HG03159 (cell line): ENCODE data around the gene KCNK16.
A peak's percentile ranks its signal among the peaks of the same experiment; 100 is the strongest.

Experiments used
- ATAC-seq: cut with Tn5 transposase; IDR thresholded peaks from one replicate; pipeline ENCODE4 v1.9.1; 2021; ENCODE audit warnings: mild to moderate bottlenecking, moderate library complexity; ENCODE audit not compliant: unreplicated experiment

The KCNK16 gene

GRCh38 chr6:39342692-39343395 lies 20.3 kb upstream of the KCNK16 start:
- ATAC-seq: no peak

- ATAC-seq: no peak
Measured at GRCh38 chr6:39341937-39342336, 19.4 kb upstream of the KCNK16 start.

GRCh38 chr6:39341352-39341751 lies 18.9 kb upstream of the KCNK16 start:
- no peak for ATAC-seq

- no peak for ATAC-seq
Measured at GRCh38 chr6:39339868-39340550, 17.5 kb upstream of the KCNK16 start.

- no peak for ATAC-seq
Measured at GRCh38 chr6:39339096-39339867, 16.8 kb upstream of the KCNK16 start.

GRCh38 chr6:39338397-39338796 lies 15.9 kb upstream of the KCNK16 start:
- no peak for ATAC-seq

GRCh38 chr6:39335780-39336545 lies 13.5 kb upstream of the KCNK16 start:
- ATAC-seq: no peak

- no peak for ATAC-seq
Measured at GRCh38 chr6:39333644-39334438, 11.3 kb upstream of the KCNK16 start.

GRCh38 chr6:39330476-39330875 lies 8.0 kb upstream of the KCNK16 start:
- ATAC-seq: no peak

- ATAC-seq: peak; percentile 94
Measured at GRCh38 chr6:39330057-39330456, 7.6 kb upstream of the KCNK16 start.

- no peak for ATAC-seq
Measured at GRCh38 chr6:39328066-39328465, 5.6 kb upstream of the KCNK16 start.

GRCh38 chr6:39327507-39327906 lies 5.0 kb upstream of the KCNK16 start:
- no peak for ATAC-seq

GRCh38 chr6:39321761-39322160 lies 741 bp downstream of the KCNK16 start:
- ATAC-seq: no peak

- no peak for ATAC-seq
Measured at GRCh38 chr6:39320363-39320984, 2.0 kb downstream of the KCNK16 start.

- ATAC-seq: no peak
Measured at GRCh38 chr6:39319621-39320362, 2.7 kb downstream of the KCNK16 start.

GRCh38 chr6:39317256-39317655 lies 5.2 kb downstream of the KCNK16 start:
- no peak for ATAC-seq

GRCh38 chr6:39314273-39314795 lies 8.2 kb downstream of the KCNK16 start, which contains the start of gene KCNK17:
Gene KCNK17 (minus strand): TSS chr6:39314419. CDS start chr6:39314320, 99 bp downstream.
- no peak for ATAC-seq

GRCh38 chr6:39313526-39314272 lies 8.8 kb downstream of the KCNK16 start:
- ATAC-seq: no peak
